CD14-positive monocyte (primary cell): Measurements from ENCODE around the gene TNNT1. TPM values are rescaled to one million over a fixed set of nuclear protein-coding genes. Genes with fewer than 3 reads are reported as not detected.

Experiments
- DNase-seq, 3 donors: peaks; one replicate each; pipeline ENCODE4 v3.0.0-alpha.2; 2011 to 2022
- H2AFZ ChIP-seq: 2 replicates; pipeline ENCODE4 v1.6.0; 2012; ENCODE audit warnings: mild to moderate bottlenecking, low read depth, low read length, inconsistent platforms; ENCODE audit not compliant: insufficient read depth, poor library complexity, severe bottlenecking
- H3K27ac ChIP-seq, 2 donors: 1 replicate in 1 of 2; 2 replicates in 1 of 2; pipeline ENCODE4 v1.5.1; 2012 to 2013; ENCODE audit warnings: low read length in 2 of 2, control low read depth in 1 of 2, inconsistent platforms in 1 of 2, low read depth in 1 of 2, mild to moderate bottlenecking in 1 of 2
- H3K27me3 ChIP-seq, 2 donors: one replicate each; pipeline versions ENCODE4 v1.6.0 to v1.6.1; 2011 to 2013; ENCODE audit warnings: low read length in 2 of 2; ENCODE audit not compliant: control insufficient read depth in 2 of 2, insufficient read depth in 2 of 2
- H3K36me3 ChIP-seq, 2 donors: replicated peaks in 1 of 2; 1 replicate in 1 of 2; 2 replicates in 1 of 2; pipeline versions ENCODE4 v1.5.1 to v1.6.1; 2012 to 2013; ENCODE audit warnings: low read length in 2 of 2, control low read depth in 1 of 2, inconsistent platforms in 1 of 2, mild to moderate bottlenecking in 1 of 2; ENCODE audit not compliant: insufficient read depth in 2 of 2, control insufficient read depth in 1 of 2
- H3K4me1 ChIP-seq, 2 donors: 1 replicate in 1 of 2; 2 replicates in 1 of 2; pipeline versions ENCODE4 v1.5.1 to v1.6.1; 2012 to 2013; ENCODE audit warnings: low read length in 2 of 2, control low read depth in 1 of 2, inconsistent platforms in 1 of 2, mild to moderate bottlenecking in 1 of 2, moderate library complexity in 1 of 2; ENCODE audit not compliant: insufficient read depth in 2 of 2, control insufficient read depth in 1 of 2
- H3K4me2 ChIP-seq: replicated peaks from 2 replicates; pipeline ENCODE3; 2012; ENCODE audit warnings: low read length, moderate library complexity, mild to moderate bottlenecking; ENCODE audit not compliant: poor library complexity, severe bottlenecking; ENCODE audit errors: extremely low read depth
- H3K4me3 ChIP-seq, 3 experiments: fragments of 200-600 bp in 1 of 3; sonication (generic) in 1 of 3; replicated peaks in 1 of 3; 1 replicate in 2 of 3; 2 replicates in 1 of 3; pipeline ENCODE4 v1.5.1; 2011 to 2013; ENCODE audit warnings: low read length in 3 of 3, mild to moderate bottlenecking in 3 of 3, control low read depth in 2 of 3, low read depth in 2 of 3, inconsistent platforms in 1 of 3, moderate library complexity in 1 of 3
- H3K79me2 ChIP-seq: 2 replicates; pipeline ENCODE4 v1.6.0; 2012; ENCODE audit warnings: mild to moderate bottlenecking, control low read depth, inconsistent platforms, low read length, moderate library complexity; ENCODE audit not compliant: insufficient read depth
- H3K9ac ChIP-seq: 2 replicates; pipeline ENCODE4 v1.6.0; 2017; ENCODE audit warnings: low read length, mild to moderate bottlenecking; ENCODE audit not compliant: insufficient read depth, poor library complexity, severe bottlenecking
- H3K9me3 ChIP-seq, 2 donors: replicated peaks in 1 of 2; 1 replicate in 1 of 2; 2 replicates in 1 of 2; pipeline versions ENCODE4 v1.5.1 to v1.6.1; 2012 to 2013; ENCODE audit warnings: low read length in 2 of 2, control low read depth in 1 of 2; ENCODE audit not compliant: control insufficient read depth in 1 of 2, insufficient read depth in 1 of 2
- H4K20me1 ChIP-seq: 2 replicates; pipeline ENCODE4 v1.6.0; 2012; ENCODE audit warnings: mild to moderate bottlenecking, low read length, control low read depth, moderate library complexity; ENCODE audit not compliant: insufficient read depth
- H3K27ac Mint-ChIP-seq, 7 donors: one replicate each; pipeline ENCODE4 v1.8.0; 2020; ENCODE audit warnings: mild to moderate bottlenecking in 7 of 7, mixed read lengths in 7 of 7, moderate library complexity in 6 of 7, inconsistent platforms in 2 of 7
- H3K27me3 Mint-ChIP-seq, 3 donors: one replicate each; pipeline ENCODE4 v1.8.0; 2021 to 2022; ENCODE audit warnings: low read depth in 3 of 3, mild to moderate bottlenecking in 3 of 3, mixed read lengths in 3 of 3, moderate library complexity in 3 of 3, inconsistent platforms in 1 of 3
- H3K36me3 Mint-ChIP-seq, 2 donors: one replicate each; pipeline ENCODE4 v1.8.0; 2020; ENCODE audit warnings: mixed read lengths in 2 of 2, inconsistent platforms in 1 of 2, mild to moderate bottlenecking in 1 of 2
- H3K4me1 Mint-ChIP-seq: one replicate; pipeline ENCODE4 v1.8.0; 2020; ENCODE audit warnings: mild to moderate bottlenecking, mixed read lengths
- H3K4me3 Mint-ChIP-seq, 2 donors: one replicate each; pipeline ENCODE4 v1.8.0; 2020; ENCODE audit warnings: mild to moderate bottlenecking in 2 of 2, mixed read lengths in 2 of 2, moderate library complexity in 1 of 2
- H3K9me3 Mint-ChIP-seq, 7 donors: one replicate each; pipeline ENCODE4 v1.8.0; 2020 to 2022; ENCODE audit warnings: mixed read lengths in 7 of 7, mild to moderate bottlenecking in 6 of 7, moderate library complexity in 6 of 7, inconsistent platforms in 2 of 7
- CTCF ChIP-seq: fragments of 200-600 bp; IDR thresholded peaks from one replicate; pipeline ENCODE4 v1.8.0; 2022; ENCODE audit warnings: antibody characterized with exemption, mild to moderate bottlenecking
- WGBS: methylation state at CpG from one replicate; pipeline ENCODE4 v1.1.5; 2013; ENCODE audit warnings: missing lambda C conversion rate; ENCODE audit not compliant: insufficient coverage; 5-methylcytosine and 5-hydroxymethylcytosine counted together
- intact Hi-C, 2 donors: fragments of 100-400 bp; cut with micrococcal nuclease; formaldehyde crosslinking; loops; one replicate each; pipeline versions ENCODE4 v1.15.0 to v1.15.1; 2023
- polyA plus RNA-seq, 3 donors: library from polyadenylated mRNA; depleted of rRNA in 1 of 3; unstranded in 2 of 3; stranded (reverse) in 1 of 3; fragments of 300-500 nt in 2 of 3; fragments of >200 nt in 1 of 3; fragmentation: Illumina TruSeq in 2 of 3; gene quantifications; 1 replicate in 2 of 3; 2 replicates in 1 of 3; pipeline ENCODE4 v1.2.3, GENCODE V29; 2012 to 2021

Gene TNNT1
- polyA plus RNA-seq, 3 donors: 9.4 to 41.9 (median 9.8) TPM

GRCh38 chr19:55097864-55098715 is 50.9 kb downstream of the TNNT1 start:
- DNase-seq: peak in 1 of 3 donors; percentile 10
- no peak for TF ChIP-seq CTCF
- H3K9me3 ChIP-seq: peaks cover 0 to 3% of the 10 kb centered on the region in 2 donors

GRCh38 chr19:55096061-55096701 is 52.8 kb downstream of the TNNT1 start:
- no peak for DNase-seq
- Histone ChIP-seq H3K27ac (no peak overlapping the region), H3K4me1 (peaks cover 10 to 17% of the 10 kb centered on the region in 2 donors), H3K27me3 (no peaks in the 10 kb centered on the region), H3K9me3 (no peaks in the 10 kb centered on the region), H2AFZ (no peak overlapping the region), H3K4me3 (no peak overlapping the region), H4K20me1 (peaks cover 75% of the 10 kb centered on the region), H3K4me2 (no peak overlapping the region), H3K79me2 (no peaks in the 10 kb centered on the region), H3K9ac (no peak overlapping the region), H3K36me3 (peaks cover 56 to 74% of the 10 kb centered on the region in 2 donors)
- peaks cover 27 to 71% of the 10 kb centered on the region in 2 donors for H3K36me3 Mint-ChIP-seq
- 96% methylated on average over 10 of the region's 23 CpGs for WGBS
- H3K27ac Mint-ChIP-seq: no peak overlapping the region
- intact Hi-C loops: no loop called here
- peaks cover 0 to 2% (median 0%) of the 10 kb centered on the region in 3 donors for H3K27me3 Mint-ChIP-seq
- peaks cover 0 to 2% (median 0%) of the 10 kb centered on the region in 7 donors for H3K9me3 Mint-ChIP-seq
- H3K4me3 Mint-ChIP-seq: no peak overlapping the region
- peaks cover 13% of the 10 kb centered on the region for H3K4me1 Mint-ChIP-seq
- TF ChIP-seq CTCF: no peak

More at GRCh38 chr19:55097864-55098715, 50.9 kb downstream of the TNNT1 start:
- Histone ChIP-seq H2AFZ (no peak overlapping the region), H3K9ac (peak overlapping the region; percentile 15), H3K27ac (peak overlapping the region in 1 of 2 donors; percentile 4), H3K36me3 (peaks cover 59 to 74% of the 10 kb centered on the region in 2 donors), H3K79me2 (peaks cover 1% of the 10 kb centered on the region), H3K4me2 (no peak overlapping the region), H3K27me3 (no peaks in the 10 kb centered on the region), H4K20me1 (peaks cover 76% of the 10 kb centered on the region), H3K4me3 (no peak overlapping the region), H3K4me1 (peaks cover 10 to 17% of the 10 kb centered on the region in 2 donors)
- Mint-ChIP-seq H3K9me3 (peaks cover 0 to 6% (median under 1%) of the 10 kb centered on the region in 7 donors), H3K4me3 (no peak overlapping the region), H3K4me1 (peaks cover 13% of the 10 kb centered on the region), H3K27me3 (peaks cover 0 to 2% (median 0%) of the 10 kb centered on the region in 3 donors), H3K36me3 (peaks cover 41 to 80% of the 10 kb centered on the region in 2 donors), H3K27ac (peak overlapping the region in 6 of 7 donors; percentile 35 to 86 (median 46))
- WGBS: 61% methylated on average over 17 of the region's 23 CpGs
- intact Hi-C loops: no loop called here
